ENCODE data around the gene KIAA1549. TPM values are rescaled to one million over a fixed set of nuclear protein-coding genes. Genes with fewer than 3 reads are reported as not detected.

KIAA1549 gene
- total and polyA plus RNA-seq, 7 donors, result 0.46 to 4.4 (median 1.4) TPM

GRCh38 chr7:138982204-138982623 lies 1.0 kb upstream of the KIAA1549 start:
- Histone ChIP-seq H3K36me3 (ENCODE audit: insufficient read depth in 1 of 2, low read depth in 1 of 2) (no peaks in the 10 kb centered on the region), H3K27ac (no peak overlapping the region), H3K4me1 (peaks cover 8% of the 10 kb centered on the region), H3K27me3 (ENCODE audit: insufficient read depth in 3 of 3, low read length in 2 of 3) (peaks cover 0 to 14% (median 0%) of the 10 kb centered on the region in 3 donors), H3K9me3 (no peaks in the 10 kb centered on the region), H3K4me3 (peak overlapping the region; percentile 73)
- WGBS, 3 donors, result 33 to 44% (median 39%) methylated on average over 14 of the region's 14 CpGs
- DNase-seq (no peak), ATAC-seq (no peak)
- intact Hi-C loops (cut with DNase I), result loop anchor here in 1 of 2 donors (5.0 kb wide), 1 partner anchor 95 kb away; no protein-coding TSS in a partner anchor
- TF ChIP-seq, protein P1, sequence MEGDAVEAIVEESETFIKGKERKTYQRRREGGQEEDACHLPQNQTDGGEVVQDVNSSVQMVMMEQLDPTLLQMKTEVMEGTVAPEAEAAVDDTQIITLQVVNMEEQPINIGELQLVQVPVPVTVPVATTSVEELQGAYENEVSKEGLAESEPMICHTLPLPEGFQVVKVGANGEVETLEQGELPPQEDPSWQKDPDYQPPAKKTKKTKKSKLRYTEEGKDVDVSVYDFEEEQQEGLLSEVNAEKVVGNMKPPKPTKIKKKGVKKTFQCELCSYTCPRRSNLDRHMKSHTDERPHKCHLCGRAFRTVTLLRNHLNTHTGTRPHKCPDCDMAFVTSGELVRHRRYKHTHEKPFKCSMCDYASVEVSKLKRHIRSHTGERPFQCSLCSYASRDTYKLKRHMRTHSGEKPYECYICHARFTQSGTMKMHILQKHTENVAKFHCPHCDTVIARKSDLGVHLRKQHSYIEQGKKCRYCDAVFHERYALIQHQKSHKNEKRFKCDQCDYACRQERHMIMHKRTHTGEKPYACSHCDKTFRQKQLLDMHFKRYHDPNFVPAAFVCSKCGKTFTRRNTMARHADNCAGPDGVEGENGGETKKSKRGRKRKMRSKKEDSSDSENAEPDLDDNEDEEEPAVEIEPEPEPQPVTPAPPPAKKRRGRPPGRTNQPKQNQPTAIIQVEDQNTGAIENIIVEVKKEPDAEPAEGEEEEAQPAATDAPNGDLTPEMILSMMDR (IDR thresholded peaks at IDR 0.05), result no peak

GRCh38 chr7:138980563-138981291 lies 462 bp downstream of the KIAA1549 start:
- DNase-seq (no peak), ATAC-seq (peak in 3 of 4 donors; percentile 2 to 23 (median 11))
- 1% methylated on average over 34 to 68 of the region's 68 CpGs for WGBS, 3 donors

GRCh38 chr7:138979988-138980562 lies 1.1 kb downstream of the KIAA1549 start:
- no peaks in the 10 kb centered on the region for H3K9me3 ChIP-seq
- H3K4me1 ChIP-seq, result peaks cover 8% of the 10 kb centered on the region
- H3K27ac ChIP-seq, result no peak overlapping the region
- H3K36me3 ChIP-seq (ENCODE audit: insufficient read depth in 1 of 2, low read depth in 1 of 2), result no peaks in the 10 kb centered on the region
- TF ChIP-seq, protein P1 (IDR thresholded peaks at IDR 0.05), result no peak
- ATAC-seq (no peak), DNase-seq (no peak)
- 37 to 43% (median 39%) methylated on average over 9 of the region's 9 CpGs for WGBS, 3 donors
- H3K4me3 ChIP-seq, result peak overlapping the region; percentile 66
- peaks cover 0 to 15% (median 0%) of the 10 kb centered on the region in 3 donors for H3K27me3 ChIP-seq (ENCODE audit: insufficient read depth in 3 of 3, low read length in 2 of 3)
- intact Hi-C loops (cut with DNase I), result loop anchor here in 1 of 2 donors (5.0 kb wide), 1 partner anchor 93 kb away; no protein-coding TSS in a partner anchor

More at GRCh38 chr7:138980563-138981291, 462 bp downstream of the KIAA1549 start:
- H3K9me3 ChIP-seq, result no peaks in the 10 kb centered on the region
- H3K27ac ChIP-seq, result no peak overlapping the region
- H3K27me3 ChIP-seq (ENCODE audit: insufficient read depth in 3 of 3, low read length in 2 of 3), result peaks cover 0 to 14% (median 0%) of the 10 kb centered on the region in 3 donors
- intact Hi-C loops (cut with DNase I), result loop anchor here in 1 of 2 donors (5.0 kb wide), 1 partner anchor 93 kb away; no protein-coding TSS in a partner anchor
- H3K4me1 ChIP-seq, result peaks cover 8% of the 10 kb centered on the region
- TF ChIP-seq, protein P1 (IDR thresholded peaks at IDR 0.05), result no peak
- H3K4me3 ChIP-seq, result peak overlapping the region; percentile 66
- H3K36me3 ChIP-seq (ENCODE audit: insufficient read depth in 1 of 2, low read depth in 1 of 2), result no peaks in the 10 kb centered on the region

DNA sequence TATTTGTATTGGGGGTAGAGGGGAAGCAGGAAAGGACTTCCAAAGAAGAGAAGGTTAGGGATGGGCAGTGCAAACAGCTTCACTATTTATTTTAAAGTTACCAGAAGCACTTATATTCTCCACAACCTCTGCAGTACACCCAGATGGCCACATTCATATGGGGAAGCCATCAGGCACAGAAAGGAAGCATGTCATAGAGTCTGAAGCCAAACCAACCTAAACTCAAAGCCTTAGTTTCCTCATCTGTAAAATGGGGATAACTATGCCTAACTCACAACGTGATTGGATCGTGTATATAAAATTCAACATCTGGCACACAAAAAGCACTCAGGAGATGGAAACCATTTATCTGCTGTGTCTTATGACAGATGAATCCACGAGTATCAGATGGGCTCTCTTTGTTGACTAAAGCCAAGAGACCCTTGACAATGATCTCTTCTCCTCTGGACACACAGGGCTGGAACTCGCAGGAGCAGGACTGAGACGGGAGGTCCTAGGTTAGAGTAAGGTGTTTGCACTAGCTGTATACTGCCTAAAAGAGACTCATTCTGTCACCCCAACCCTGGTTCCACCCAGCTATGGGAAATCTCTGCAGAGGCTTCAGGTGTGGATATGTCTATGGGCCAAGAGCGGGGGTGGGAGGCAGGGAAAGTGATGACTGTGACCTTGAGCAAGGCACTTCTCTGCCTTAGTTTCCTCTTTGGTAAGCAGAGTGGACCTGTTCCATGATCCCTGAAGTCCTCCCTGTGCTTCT lies 1.8 kb downstream of the KIAA1549 start:
- TF ChIP-seq, protein P1 (IDR thresholded peaks at IDR 0.05), result no peak
- WGBS, 3 donors, result 94 to 97% (median 95%) methylated on average over 6 of the region's 6 CpGs
- Histone ChIP-seq H3K27me3 (ENCODE audit: insufficient read depth in 3 of 3, low read length in 2 of 3) (peaks cover 0 to 17% (median 0%) of the 10 kb centered on the region in 3 donors), H3K4me3 (peak overlapping the region; percentile 66), H3K4me1 (peaks cover 8% of the 10 kb centered on the region), H3K9me3 (no peaks in the 10 kb centered on the region), H3K36me3 (ENCODE audit: insufficient read depth in 1 of 2, low read depth in 1 of 2) (no peaks in the 10 kb centered on the region), H3K27ac (no peak overlapping the region)
- ATAC-seq, result no peak
- intact Hi-C loops (cut with DNase I), result no loop called here
- no peak for DNase-seq

All from psoas muscle (tissue), 8 donors.